HepG2 (cell line): ENCODE data around the gene CABP4. TPM values are rescaled to one million over a fixed set of nuclear protein-coding genes. Genes with fewer than 3 reads are reported as not detected.

ENCODE experiments used
- AKAP8 ChIP-seq: sonication (generic); formaldehyde crosslinking; IDR thresholded peaks from 2 replicates; pipeline ENCODE4 v1.5.1; 2020; ENCODE audit warnings: mild to moderate bottlenecking, missing genetic modification reagents
- CENPX ChIP-seq: sonication (generic); formaldehyde crosslinking; IDR thresholded peaks from 2 replicates; pipeline ENCODE4 v1.9.0; 2021; ENCODE audit warnings: mild to moderate bottlenecking, missing genetic modification reagents, moderate library complexity
- GFI1 ChIP-seq: sonication (generic); formaldehyde crosslinking; IDR thresholded peaks from 2 replicates; pipeline ENCODE4 v1.5.0; 2020; ENCODE audit warnings: missing genetic modification reagents, mild to moderate bottlenecking, borderline replicate concordance
- HNF4G ChIP-seq, 2 experiments: sonication (generic) in 1 of 2; formaldehyde crosslinking in 1 of 2; IDR thresholded peaks; 2 replicates each; pipeline versions ENCODE4 v1.4.0 to v1.6.1; 2011 to 2020; ENCODE audit warnings: borderline replicate concordance in 2 of 2, low read depth in 2 of 2, mild to moderate bottlenecking in 2 of 2, low read length in 1 of 2, missing genetic modification reagents in 1 of 2, moderate library complexity in 1 of 2
- MLLT10 ChIP-seq: sonication (generic); formaldehyde crosslinking; IDR thresholded peaks from 2 replicates; pipeline ENCODE4 v1.4.0; 2020; ENCODE audit warnings: missing genetic modification reagents
- MZF1 ChIP-seq: sonication (generic); formaldehyde crosslinking; IDR thresholded peaks from 2 replicates; pipeline ENCODE4 v1.8.1; 2023; ENCODE audit warnings: mild to moderate bottlenecking, missing genetic modification reagents, borderline replicate concordance
- PPARG ChIP-seq: conservative IDR thresholded peaks from 2 replicates; pipeline ENCODE4 v1.6.1; 2016; ENCODE audit warnings: missing biosample characterization, missing genetic modification reagents
- PTBP1 ChIP-seq: fragments of 200-400 bp; formaldehyde crosslinking; IDR thresholded peaks from 2 replicates; pipeline ENCODE4 v1.6.1; 2018; ENCODE audit warnings: low read length, low read depth; ENCODE audit not compliant: poor library complexity, severe bottlenecking
- RARA ChIP-seq: IDR thresholded peaks from 2 replicates; pipeline ENCODE4 v1.6.1; 2016; ENCODE audit warnings: missing genetic modification reagents, missing compliant biosample characterization
- SRF ChIP-seq: IDR thresholded peaks from 2 replicates; pipeline ENCODE4 v1.6.1; 2011; ENCODE audit warnings: mild to moderate bottlenecking, low read depth, low read length, moderate library complexity
- TOPORS ChIP-seq: sonication (generic); formaldehyde crosslinking; IDR thresholded peaks from 2 replicates; pipeline ENCODE4 v1.8.0; 2023; ENCODE audit warnings: mild to moderate bottlenecking, missing genetic modification reagents
- ZFP90 ChIP-seq: sonication (generic); formaldehyde crosslinking; IDR thresholded peaks from 2 replicates; pipeline ENCODE4 v1.8.0; 2022; ENCODE audit warnings: missing genetic modification reagents, mild to moderate bottlenecking, inconsistent platforms, borderline replicate concordance
- ZFX ChIP-seq: sonication (generic); formaldehyde crosslinking; IDR thresholded peaks from 2 replicates; pipeline ENCODE4 v1.4.0; 2020; ENCODE audit warnings: mild to moderate bottlenecking, low read depth, missing genetic modification reagents, moderate library complexity
- ZNF652 ChIP-seq: IDR thresholded peaks from 2 replicates; pipeline ENCODE4 v1.6.1; 2016; ENCODE audit warnings: low read depth, borderline replicate concordance
- ZNF790 ChIP-seq: sonication (generic); formaldehyde crosslinking; IDR thresholded peaks from 2 replicates; pipeline ENCODE4 v1.8.0; 2022; ENCODE audit warnings: missing genetic modification reagents, mild to moderate bottlenecking, borderline replicate concordance
- ZNF816 ChIP-seq: sonication (generic); formaldehyde crosslinking; IDR thresholded peaks from 2 replicates; pipeline ENCODE4 v1.8.0; 2022; ENCODE audit warnings: missing genetic modification reagents, mild to moderate bottlenecking, borderline replicate concordance
- ZSCAN29 ChIP-seq: sonication (generic); formaldehyde crosslinking; conservative IDR thresholded peaks from 2 replicates; pipeline ENCODE4 v1.4.0; 2020; ENCODE audit warnings: mild to moderate bottlenecking, missing genetic modification reagents
- polyA plus RNA-seq, 8 experiments: library from polyadenylated mRNA; depleted of rRNA in 3 of 8; stranded (reverse) in 7 of 8; unstranded in 1 of 8; fragments of >200 nt; fragmentation: Illumina TruSeq in 4 of 8; extraction: Trizol in 4 of 8; gene quantifications; 2 replicates each; pipeline versions ENCODE4 v1.2.1 to v1.2.3, GENCODE V29; 2011 to 2016; ENCODE audit warnings: low read depth in 4 of 8, missing spikeins in 1 of 8, mixed read lengths in 1 of 8; ENCODE audit not compliant: insufficient read depth in 1 of 8
- total RNA-seq, 5 experiments: library from RNA; depleted of rRNA; stranded (reverse); fragments of >200 nt; fragmentation: Illumina TruSeq; extraction: Trizol; gene quantifications; 2 replicates each; pipeline ENCODE4 v1.2.3, GENCODE V29; 2016; ENCODE audit warnings: low read depth in 1 of 5
- TF ChIP-seq, protein P1 (sequence below): sonication (generic); formaldehyde crosslinking; IDR thresholded peaks from 2 replicates; pipeline ENCODE4 v1.4.0; 2020; ENCODE audit warnings: mild to moderate bottlenecking, missing genetic modification reagents
- TF ChIP-seq, protein P2 (sequence below): sonication (generic); formaldehyde crosslinking; IDR thresholded peaks from 2 replicates; pipeline ENCODE4 v1.9.0; 2022; ENCODE audit warnings: low read depth, missing genetic modification reagents
- TF ChIP-seq, protein P3 (sequence below): sonication (generic); formaldehyde crosslinking; IDR thresholded peaks from 2 replicates; pipeline ENCODE4 v1.8.1; 2023; ENCODE audit warnings: mild to moderate bottlenecking, missing genetic modification reagents, borderline replicate concordance
- TF ChIP-seq, protein P4 (sequence below): sonication (generic); formaldehyde crosslinking; IDR thresholded peaks from 2 replicates; pipeline ENCODE4 v1.4.0; 2020; ENCODE audit warnings: missing genetic modification reagents, mild to moderate bottlenecking, borderline replicate concordance

CABP4 gene
- total and polyA plus RNA-seq, 2 of the 13 experiments (the other 11 are each of a cell fraction or from before 2014, with no cell fraction given): not detected

DNA sequence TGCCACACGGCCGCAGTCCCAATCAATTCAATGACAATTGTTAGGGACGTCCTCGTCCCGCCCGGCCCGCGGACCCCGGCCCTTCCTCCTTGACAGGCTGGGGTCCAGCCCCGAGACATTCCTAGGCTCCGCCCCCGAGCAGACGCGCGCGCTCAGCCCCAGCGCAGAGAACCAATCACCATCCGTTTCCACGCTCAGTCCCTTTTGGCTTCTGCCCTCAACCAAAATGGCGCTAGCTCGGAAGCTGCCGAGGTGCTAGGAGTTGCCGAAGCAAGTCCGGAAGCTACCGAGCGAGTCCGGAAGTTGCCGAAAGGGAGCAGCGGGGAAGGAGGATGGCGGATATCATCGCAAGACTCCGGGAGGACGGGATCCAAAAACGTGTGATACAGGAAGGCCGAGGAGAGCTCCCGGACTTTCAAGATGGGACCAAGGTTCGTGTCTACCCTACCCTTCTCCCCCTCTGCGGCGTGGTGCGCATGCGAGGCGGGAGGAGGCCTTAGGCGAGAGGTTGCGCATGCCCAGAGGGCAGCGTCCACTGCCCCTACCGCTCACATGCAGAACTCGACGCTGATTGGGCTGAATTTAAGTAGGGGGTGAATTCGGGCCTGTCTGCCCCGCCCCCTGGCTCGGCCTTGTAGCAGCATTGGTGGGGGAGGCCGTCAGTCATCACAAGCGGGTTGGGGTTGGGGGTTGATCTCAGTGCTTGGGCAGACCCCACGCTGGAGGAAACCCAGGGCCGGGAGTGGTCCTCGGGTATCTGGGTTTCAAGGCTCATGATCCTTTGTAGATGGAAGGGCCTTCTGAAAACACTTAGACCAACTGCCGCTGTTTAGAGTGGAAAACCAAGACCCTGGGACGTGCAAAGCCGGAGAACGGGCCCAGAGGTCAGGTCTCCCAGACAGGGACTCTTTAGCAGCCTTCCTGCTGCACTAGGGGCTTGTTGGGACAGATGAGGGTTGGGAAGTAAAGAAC is 28.0 kb downstream of the CABP4 start, which contains the start of gene AIP (continued):
- TF ChIP-seq GFI1 (CRISPR knock-in tag): peak; percentile 89; the same call in 1 of the 2 replicates
- TF ChIP-seq CENPX (CRISPR knock-in tag): no peak
- no peak for TF ChIP-seq PTBP1
- TF ChIP-seq, protein P1, sequence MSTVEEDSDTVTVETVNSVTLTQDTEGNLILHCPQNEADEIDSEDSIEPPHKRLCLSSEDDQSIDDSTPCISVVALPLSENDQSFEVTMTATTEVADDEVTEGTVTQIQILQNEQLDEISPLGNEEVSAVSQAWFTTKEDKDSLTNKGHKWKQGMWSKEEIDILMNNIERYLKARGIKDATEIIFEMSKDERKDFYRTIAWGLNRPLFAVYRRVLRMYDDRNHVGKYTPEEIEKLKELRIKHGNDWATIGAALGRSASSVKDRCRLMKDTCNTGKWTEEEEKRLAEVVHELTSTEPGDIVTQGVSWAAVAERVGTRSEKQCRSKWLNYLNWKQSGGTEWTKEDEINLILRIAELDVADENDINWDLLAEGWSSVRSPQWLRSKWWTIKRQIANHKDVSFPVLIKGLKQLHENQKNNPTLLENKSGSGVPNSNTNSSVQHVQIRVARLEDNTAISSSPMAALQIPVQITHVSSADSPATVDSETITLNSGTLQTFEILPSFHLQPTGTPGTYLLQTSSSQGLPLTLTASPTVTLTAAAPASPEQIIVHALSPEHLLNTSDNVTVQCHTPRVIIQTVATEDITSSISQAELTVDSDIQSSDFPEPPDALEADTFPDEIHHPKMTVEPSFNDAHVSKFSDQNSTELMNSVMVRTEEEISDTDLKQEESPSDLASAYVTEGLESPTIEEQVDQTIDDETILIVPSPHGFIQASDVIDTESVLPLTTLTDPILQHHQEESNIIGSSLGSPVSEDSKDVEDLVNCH: peak; percentile 88; the same call in 1 of the 2 replicates
- TF ChIP-seq AKAP8 (CRISPR knock-in tag): peak; percentile 84
- TF ChIP-seq TOPORS: peak; percentile 99
- TF ChIP-seq, protein P2, sequence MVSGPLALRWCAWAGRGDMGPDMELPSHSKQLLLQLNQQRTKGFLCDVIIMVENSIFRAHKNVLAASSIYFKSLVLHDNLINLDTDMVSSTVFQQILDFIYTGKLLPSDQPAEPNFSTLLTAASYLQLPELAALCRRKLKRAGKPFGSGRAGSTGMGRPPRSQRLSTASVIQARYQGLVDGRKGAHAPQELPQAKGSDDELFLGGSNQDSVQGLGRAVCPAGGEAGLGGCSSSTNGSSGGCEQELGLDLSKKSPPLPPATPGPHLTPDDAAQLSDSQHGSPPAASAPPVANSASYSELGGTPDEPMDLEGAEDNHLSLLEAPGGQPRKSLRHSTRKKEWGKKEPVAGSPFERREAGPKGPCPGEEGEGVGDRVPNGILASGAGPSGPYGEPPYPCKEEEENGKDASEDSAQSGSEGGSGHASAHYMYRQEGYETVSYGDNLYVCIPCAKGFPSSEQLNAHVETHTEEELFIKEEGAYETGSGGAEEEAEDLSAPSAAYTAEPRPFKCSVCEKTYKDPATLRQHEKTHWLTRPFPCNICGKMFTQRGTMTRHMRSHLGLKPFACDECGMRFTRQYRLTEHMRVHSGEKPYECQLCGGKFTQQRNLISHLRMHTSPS (CRISPR knock-in tag): peak; percentile 53
- TF ChIP-seq PPARG (CRISPR knock-in tag): peak; percentile 50; the same call in 1 of the 2 replicates
- no peak for TF ChIP-seq MZF1 (CRISPR knock-in tag)
- TF ChIP-seq HNF4G (IDR thresholded peaks at IDR 0.05; ENCODE audit: borderline replicate concordance, low read depth, low read length): peak; percentile 71
- TF ChIP-seq HNF4G (CRISPR knock-in tag; IDR thresholded peaks at IDR 0.05; ENCODE audit: borderline replicate concordance, low read depth): peak; percentile 75; the same call in 1 of the 2 replicates
- peak; percentile 91; the same call in 1 of the 2 replicates for TF ChIP-seq ZNF816 (CRISPR knock-in tag)
- TF ChIP-seq, protein P3, sequence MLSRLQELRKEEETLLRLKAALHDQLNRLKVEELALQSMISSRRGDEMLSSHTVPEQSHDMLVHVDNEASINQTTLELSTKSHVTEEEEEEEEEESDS (CRISPR knock-in tag): peak; percentile 96
- peak; percentile 96 for TF ChIP-seq ZNF790 (CRISPR knock-in tag)
- TF ChIP-seq, protein P4, sequence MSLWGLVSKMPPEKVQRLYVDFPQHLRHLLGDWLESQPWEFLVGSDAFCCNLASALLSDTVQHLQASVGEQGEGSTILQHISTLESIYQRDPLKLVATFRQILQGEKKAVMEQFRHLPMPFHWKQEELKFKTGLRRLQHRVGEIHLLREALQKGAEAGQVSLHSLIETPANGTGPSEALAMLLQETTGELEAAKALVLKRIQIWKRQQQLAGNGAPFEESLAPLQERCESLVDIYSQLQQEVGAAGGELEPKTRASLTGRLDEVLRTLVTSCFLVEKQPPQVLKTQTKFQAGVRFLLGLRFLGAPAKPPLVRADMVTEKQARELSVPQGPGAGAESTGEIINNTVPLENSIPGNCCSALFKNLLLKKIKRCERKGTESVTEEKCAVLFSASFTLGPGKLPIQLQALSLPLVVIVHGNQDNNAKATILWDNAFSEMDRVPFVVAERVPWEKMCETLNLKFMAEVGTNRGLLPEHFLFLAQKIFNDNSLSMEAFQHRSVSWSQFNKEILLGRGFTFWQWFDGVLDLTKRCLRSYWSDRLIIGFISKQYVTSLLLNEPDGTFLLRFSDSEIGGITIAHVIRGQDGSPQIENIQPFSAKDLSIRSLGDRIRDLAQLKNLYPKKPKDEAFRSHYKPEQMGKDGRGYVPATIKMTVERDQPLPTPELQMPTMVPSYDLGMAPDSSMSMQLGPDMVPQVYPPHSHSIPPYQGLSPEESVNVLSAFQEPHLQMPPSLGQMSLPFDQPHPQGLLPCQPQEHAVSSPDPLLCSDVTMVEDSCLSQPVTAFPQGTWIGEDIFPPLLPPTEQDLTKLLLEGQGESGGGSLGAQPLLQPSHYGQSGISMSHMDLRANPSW (CRISPR knock-in tag): peak; percentile 48; the same call in 1 of the 2 replicates
- peak; percentile 97 for TF ChIP-seq ZFP90 (CRISPR knock-in tag)
- TF ChIP-seq ZSCAN29 (CRISPR knock-in tag): peak; percentile 87; the same call in 1 of the 2 replicates
- TF ChIP-seq SRF: no peak
- TF ChIP-seq ZNF652 (CRISPR knock-in tag): peak; percentile 46
- TF ChIP-seq MLLT10 (CRISPR knock-in tag): no peak
- peak; percentile 88 for TF ChIP-seq ZFX (CRISPR knock-in tag)
- TF ChIP-seq RARA: peak; percentile 56; the same call in 1 of the 2 replicates
